OCI-LY1 (cell line): ENCODE measurements around the gene PHETA2.

Experiments used
- CTCF ChIP-seq: fragments of 200-600 bp; sonication (generic), shearing (Covaris generic); IDR thresholded peaks from 2 replicates; pipeline ENCODE4 v1.5.1; 2017; ENCODE audit warnings: mild to moderate bottlenecking, antibody characterized with exemption, low read length, moderate library complexity, mixed read lengths
- EZH2 ChIP-seq: fragments of 200-600 bp; sonication (generic), shearing (Covaris generic); IDR thresholded peaks from 2 replicates; pipeline ENCODE4 v1.8.0; 2017; ENCODE audit warnings: borderline replicate concordance, mixed run types, mild to moderate bottlenecking, antibody characterized with exemption, low read length, moderate library complexity, mixed read lengths

- TF ChIP-seq CTCF: no peak
- TF ChIP-seq EZH2: no peak
These were observed at the start of gene PHETA2 for GRCh38 chr22:42074132-42074811.
